Measurements from ENCODE around the gene RRAS2.
"Not testable (repeated sequence)": the region's sequence is repeated elsewhere in the genome, so short reads cannot be mapped to it uniquely, and the experiment has no call there.

RRAS2 gene

GRCh38 chr11:14358729-14359439 is at the start of gene RRAS2:
Gene RRAS2, minus strand, starts transcription at chr11:14359183. Its CDS starts 313 bp downstream, at chr11:14358870.
- H3K4me1 ChIP-seq (ENCODE audit: control insufficient read depth, insufficient read depth, low read length), result peaks cover 6% of the 10 kb centered on the region
- no peaks in the 10 kb centered on the region for H3K27me3 ChIP-seq (ENCODE audit: control insufficient read depth, insufficient read depth, low read length)
- H3K36me3 ChIP-seq (ENCODE audit: control insufficient read depth, insufficient read depth, low read length), result no peaks in the 10 kb centered on the region
- H3K27ac ChIP-seq (ENCODE audit: low read depth, low read length), result peak within 1 kb of the TSS; percentile 63
- peak within 1 kb of the TSS; percentile 59 for H3K9ac ChIP-seq (ENCODE audit: low read length)
- H3K4me3 ChIP-seq (ENCODE audit: low read length), result peak within 1 kb of the TSS; percentile 77

- no peak overlapping the region for H3K27ac ChIP-seq (ENCODE audit: low read depth, low read length)
- no peak overlapping the region for H3K4me3 ChIP-seq (ENCODE audit: low read length)
- no peaks in the 10 kb centered on the region for H3K4me1 ChIP-seq (ENCODE audit: control insufficient read depth, insufficient read depth, low read length)
- no peak overlapping the region for H3K9ac ChIP-seq (ENCODE audit: low read length)
- H3K36me3 ChIP-seq (ENCODE audit: control insufficient read depth, insufficient read depth, low read length), result no peaks in the 10 kb centered on the region
- H3K27me3 ChIP-seq (ENCODE audit: control insufficient read depth, insufficient read depth, low read length), result no peaks in the 10 kb centered on the region
Observed at GRCh38 chr11:14408612-14409011, 49.6 kb upstream of the RRAS2 start.

DNA sequence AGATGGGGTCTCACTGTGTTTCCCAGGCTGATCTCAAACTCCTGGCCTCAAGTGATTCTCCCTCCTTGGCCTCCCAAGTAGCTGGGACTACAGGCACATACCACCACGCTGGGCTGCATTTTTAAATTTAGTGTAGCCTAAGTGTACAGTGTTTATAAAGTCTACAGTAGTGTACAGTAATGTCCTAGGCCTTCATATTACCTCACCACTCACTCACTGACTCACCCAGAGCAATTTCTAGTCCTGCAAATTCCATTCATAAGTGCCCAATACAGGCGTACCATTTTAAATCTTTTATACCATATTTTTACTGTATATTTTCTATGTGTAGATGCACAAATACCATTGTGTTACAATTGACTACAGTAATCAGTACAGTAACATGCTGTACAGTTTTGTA is 47.1 kb upstream of the RRAS2 start:
- H3K36me3 ChIP-seq (ENCODE audit: control insufficient read depth, insufficient read depth, low read length); H3K9ac ChIP-seq (ENCODE audit: low read length); H3K4me3 ChIP-seq (ENCODE audit: low read length); H3K27ac ChIP-seq (ENCODE audit: low read depth, low read length); H3K27me3 ChIP-seq (ENCODE audit: control insufficient read depth, insufficient read depth, low read length); H3K4me1 ChIP-seq (ENCODE audit: control insufficient read depth, insufficient read depth, low read length): not testable (repeated sequence)

GRCh38 chr11:14403528-14403927 is 44.5 kb upstream of the RRAS2 start:
- H3K4me1 ChIP-seq (ENCODE audit: control insufficient read depth, insufficient read depth, low read length); H3K36me3 ChIP-seq (ENCODE audit: control insufficient read depth, insufficient read depth, low read length); H3K27ac ChIP-seq (ENCODE audit: low read depth, low read length); H3K27me3 ChIP-seq (ENCODE audit: control insufficient read depth, insufficient read depth, low read length); H3K4me3 ChIP-seq (ENCODE audit: low read length); H3K9ac ChIP-seq (ENCODE audit: low read length): not testable (repeated sequence)

- Histone ChIP-seq H3K27ac (ENCODE audit: low read depth, low read length) (no peak overlapping the region), H3K27me3 (ENCODE audit: control insufficient read depth, insufficient read depth, low read length) (no peaks in the 10 kb centered on the region), H3K4me3 (ENCODE audit: low read length) (no peak overlapping the region), H3K36me3 (ENCODE audit: control insufficient read depth, insufficient read depth, low read length) (no peaks in the 10 kb centered on the region), H3K4me1 (ENCODE audit: control insufficient read depth, insufficient read depth, low read length) (no peaks in the 10 kb centered on the region), H3K9ac (ENCODE audit: low read length) (no peak overlapping the region)
Observed at GRCh38 chr11:14399087-14399486, 40.1 kb upstream of the RRAS2 start.

DNA sequence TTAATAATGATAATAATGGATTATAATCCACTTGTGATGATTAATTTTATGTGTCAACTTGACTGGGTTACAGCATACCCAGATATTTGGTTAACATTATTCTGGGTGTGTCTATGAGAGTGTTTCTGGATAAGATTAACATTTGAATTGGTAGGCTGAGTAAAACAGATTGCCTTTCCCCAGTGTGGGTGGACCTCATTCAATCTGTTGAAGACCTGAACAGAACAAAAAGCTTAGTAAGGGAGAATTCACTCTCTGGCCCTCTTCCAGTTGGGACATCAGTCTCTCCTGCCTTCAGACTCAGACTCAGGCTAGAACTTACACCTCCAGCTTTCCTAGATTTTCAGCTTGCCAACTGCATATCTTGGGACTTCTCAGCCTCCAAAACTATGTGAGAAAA is 37.3 kb upstream of the RRAS2 start:
- Histone ChIP-seq H3K4me1 (ENCODE audit: control insufficient read depth, insufficient read depth, low read length) (no peaks in the 10 kb centered on the region), H3K36me3 (ENCODE audit: control insufficient read depth, insufficient read depth, low read length) (no peaks in the 10 kb centered on the region), H3K4me3 (ENCODE audit: low read length) (no peak overlapping the region), H3K27me3 (ENCODE audit: control insufficient read depth, insufficient read depth, low read length) (no peaks in the 10 kb centered on the region), H3K27ac (ENCODE audit: low read depth, low read length) (no peak overlapping the region), H3K9ac (ENCODE audit: low read length) (no peak overlapping the region)

- H3K4me1 ChIP-seq (ENCODE audit: control insufficient read depth, insufficient read depth, low read length), result no peaks in the 10 kb centered on the region
- H3K36me3 ChIP-seq (ENCODE audit: control insufficient read depth, insufficient read depth, low read length), result no peaks in the 10 kb centered on the region
- no peaks in the 10 kb centered on the region for H3K27me3 ChIP-seq (ENCODE audit: control insufficient read depth, insufficient read depth, low read length)
- H3K4me3 ChIP-seq (ENCODE audit: low read length), result no peak overlapping the region
- H3K9ac ChIP-seq (ENCODE audit: low read length), result no peak overlapping the region
- no peak overlapping the region for H3K27ac ChIP-seq (ENCODE audit: low read depth, low read length)
Observed at GRCh38 chr11:14393889-14394288, 34.9 kb upstream of the RRAS2 start.

GRCh38 chr11:14393129-14393528 is 34.1 kb upstream of the RRAS2 start:
- H3K9ac ChIP-seq (ENCODE audit: low read length), result no peak overlapping the region

GRCh38 chr11:14390669-14391068 is 31.7 kb upstream of the RRAS2 start:
- no peaks in the 10 kb centered on the region for H3K27me3 ChIP-seq (ENCODE audit: control insufficient read depth, insufficient read depth, low read length)

More at GRCh38 chr11:14393129-14393528, 34.1 kb upstream of the RRAS2 start:
- H3K36me3 ChIP-seq (ENCODE audit: control insufficient read depth, insufficient read depth, low read length), result no peaks in the 10 kb centered on the region
- H3K27ac ChIP-seq (ENCODE audit: low read depth, low read length), result no peak overlapping the region
- H3K4me3 ChIP-seq (ENCODE audit: low read length), result no peak overlapping the region
- no peaks in the 10 kb centered on the region for H3K4me1 ChIP-seq (ENCODE audit: control insufficient read depth, insufficient read depth, low read length)
- no peaks in the 10 kb centered on the region for H3K27me3 ChIP-seq (ENCODE audit: control insufficient read depth, insufficient read depth, low read length)

DNA sequence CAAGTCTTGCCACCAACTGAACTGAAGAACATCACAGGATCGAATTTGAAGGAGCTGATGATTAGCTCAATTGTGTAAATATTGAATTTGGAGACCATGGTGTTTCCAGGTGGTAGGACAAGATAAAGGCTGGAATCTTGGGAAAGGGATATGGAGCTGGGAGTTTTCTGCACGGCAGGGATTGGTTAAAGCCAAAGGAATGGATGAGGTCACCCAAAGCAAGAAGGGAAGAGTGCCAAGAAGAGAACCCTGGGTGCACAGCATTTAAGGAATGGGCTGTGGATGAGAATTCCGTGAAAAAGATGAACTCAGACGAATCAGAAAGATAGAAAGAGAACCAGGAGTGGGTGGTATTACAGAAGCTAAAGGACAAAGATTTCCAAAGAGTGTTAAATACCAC is 29.4 kb upstream of the RRAS2 start:
- Histone ChIP-seq H3K36me3 (ENCODE audit: control insufficient read depth, insufficient read depth, low read length) (no peaks in the 10 kb centered on the region), H3K4me3 (ENCODE audit: low read length) (no peak overlapping the region), H3K9ac (ENCODE audit: low read length) (no peak overlapping the region), H3K4me1 (ENCODE audit: control insufficient read depth, insufficient read depth, low read length) (no peaks in the 10 kb centered on the region), H3K27me3 (ENCODE audit: control insufficient read depth, insufficient read depth, low read length) (no peaks in the 10 kb centered on the region), H3K27ac (ENCODE audit: low read depth, low read length) (no peak overlapping the region)

More at GRCh38 chr11:14390669-14391068, 31.7 kb upstream of the RRAS2 start:
- no peaks in the 10 kb centered on the region for H3K4me1 ChIP-seq (ENCODE audit: control insufficient read depth, insufficient read depth, low read length)
- no peak overlapping the region for H3K9ac ChIP-seq (ENCODE audit: low read length)
- no peaks in the 10 kb centered on the region for H3K36me3 ChIP-seq (ENCODE audit: control insufficient read depth, insufficient read depth, low read length)
- no peak overlapping the region for H3K27ac ChIP-seq (ENCODE audit: low read depth, low read length)
- H3K4me3 ChIP-seq (ENCODE audit: low read length), result no peak overlapping the region

- no peaks in the 10 kb centered on the region for H3K4me1 ChIP-seq (ENCODE audit: control insufficient read depth, insufficient read depth, low read length)
- H3K9ac ChIP-seq (ENCODE audit: low read length), result no peak overlapping the region
- no peak overlapping the region for H3K4me3 ChIP-seq (ENCODE audit: low read length)
- no peak overlapping the region for H3K27ac ChIP-seq (ENCODE audit: low read depth, low read length)
- H3K27me3 ChIP-seq (ENCODE audit: control insufficient read depth, insufficient read depth, low read length), result no peaks in the 10 kb centered on the region
- H3K36me3 ChIP-seq (ENCODE audit: control insufficient read depth, insufficient read depth, low read length), result no peaks in the 10 kb centered on the region
Observed at GRCh38 chr11:14386895-14387480, 28.0 kb upstream of the RRAS2 start.

DNA sequence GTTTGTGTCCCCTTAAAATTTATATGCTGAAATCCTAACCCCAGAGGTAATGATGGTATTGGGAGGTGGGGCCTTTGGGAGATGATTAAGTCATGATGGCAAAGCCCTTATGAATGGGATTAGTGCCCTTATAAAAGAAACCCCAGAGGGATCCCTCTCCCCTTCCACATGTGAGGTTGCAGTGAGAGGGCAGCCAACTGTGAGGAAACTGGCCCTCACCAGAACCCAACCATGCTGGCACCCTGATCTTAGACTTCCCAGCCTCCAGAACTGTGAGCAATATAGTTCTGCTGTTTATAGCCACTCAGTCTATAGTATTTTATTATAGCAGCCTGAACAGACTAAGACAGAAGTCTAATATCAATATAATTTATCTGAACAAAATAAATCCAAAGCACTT is 27.1 kb upstream of the RRAS2 start:
- Histone ChIP-seq H3K36me3 (ENCODE audit: control insufficient read depth, insufficient read depth, low read length) (no peaks in the 10 kb centered on the region), H3K27ac (ENCODE audit: low read depth, low read length) (no peak overlapping the region), H3K9ac (ENCODE audit: low read length) (no peak overlapping the region), H3K4me3 (ENCODE audit: low read length) (no peak overlapping the region), H3K27me3 (ENCODE audit: control insufficient read depth, insufficient read depth, low read length) (no peaks in the 10 kb centered on the region), H3K4me1 (ENCODE audit: control insufficient read depth, insufficient read depth, low read length) (peaks cover 5% of the 10 kb centered on the region)

GRCh38 chr11:14384338-14384737 is 25.4 kb upstream of the RRAS2 start:
- Histone ChIP-seq H3K27me3 (ENCODE audit: control insufficient read depth, insufficient read depth, low read length) (no peaks in the 10 kb centered on the region), H3K4me3 (ENCODE audit: low read length) (no peak overlapping the region), H3K9ac (ENCODE audit: low read length) (no peak overlapping the region), H3K27ac (ENCODE audit: low read depth, low read length) (no peak overlapping the region), H3K4me1 (ENCODE audit: control insufficient read depth, insufficient read depth, low read length) (peaks cover 5% of the 10 kb centered on the region), H3K36me3 (ENCODE audit: control insufficient read depth, insufficient read depth, low read length) (no peaks in the 10 kb centered on the region)

All from rectal smooth muscle tissue (tissue), 1 donor.